Vagina (tissue), 2 donors: ENCODE measurements around the gene C6orf15. TPM values are rescaled to one million over a fixed set of nuclear protein-coding genes. Genes with fewer than 3 reads are reported as not detected.

Experiments used
- DNase-seq, 2 donors: peaks; one replicate each; pipeline ENCODE4 v3.0.0-alpha.2; 2017; ENCODE audit errors: extremely low spot score in 2 of 2
- H3K27ac ChIP-seq: fragments of 200-600 bp; sonication (generic); one replicate; pipeline ENCODE4 v1.5.1; 2019
- H3K27me3 ChIP-seq: fragments of 200-600 bp; sonication (generic); one replicate; pipeline ENCODE4 v1.5.1; 2019
- H3K36me3 ChIP-seq, 2 donors: fragments of 200-600 bp; sonication (generic); one replicate each; pipeline ENCODE4 v1.5.1; 2017 to 2019
- H3K4me1 ChIP-seq: fragments of 200-600 bp; sonication (generic); one replicate; pipeline ENCODE4 v1.5.1; 2019
- H3K4me3 ChIP-seq, 2 donors: fragments of 200-600 bp; sonication (generic); 1 replicate in 1 of 2; 2 replicates in 1 of 2; pipeline ENCODE4 v1.5.1; 2016 to 2019
- H3K9me3 ChIP-seq: fragments of 200-600 bp; sonication (generic); one replicate; pipeline ENCODE4 v1.5.1; 2019
- CTCF ChIP-seq, 3 experiments: fragments of 450-650 bp in 2 of 3; fragments of 200-600 bp in 1 of 3; sonication (generic) in 1 of 3; IDR thresholded peaks; one replicate each; pipeline ENCODE4 v1.5.1; 2017 to 2019; ENCODE audit warnings: antibody characterized with exemption in 3 of 3, mild to moderate bottlenecking in 2 of 3, moderate library complexity in 2 of 3
- POLR2A ChIP-seq, 2 donors: fragments of 450-650 bp; IDR thresholded peaks; one replicate each; pipeline ENCODE4 v1.6.1; 2017; ENCODE audit warnings: antibody characterized with exemption in 2 of 2, mild to moderate bottlenecking in 2 of 2, moderate library complexity in 2 of 2
- POLR2AphosphoS5 ChIP-seq, 2 donors: sonication (generic); formaldehyde crosslinking; IDR thresholded peaks; one replicate each; pipeline ENCODE4 v1.9.0; 2017; ENCODE audit warnings: antibody characterized with exemption in 2 of 2, mild to moderate bottlenecking in 2 of 2, low read depth in 1 of 2; ENCODE audit not compliant: insufficient read depth in 1 of 2
- intact Hi-C: fragments of 100-400 bp; cut with DNase I; formaldehyde crosslinking; loops from one replicate; pipeline ENCODE4 v1.15.1; 2023
- total RNA-seq: library from RNA; depleted of rRNA; stranded (reverse); fragments of >200 nt; gene quantifications from one replicate; pipeline ENCODE4 v1.2.3, GENCODE V29; 2016

Gene C6orf15
- total RNA-seq, 1 donor from 2014 or later: not detected

GRCh38 chr6:31121131-31121790, 8.9 kb upstream of the C6orf15 start:
- no peak overlapping the region for H3K4me3 ChIP-seq
- H3K27ac ChIP-seq: no peak overlapping the region
- no peaks in the 10 kb centered on the region for H3K9me3 ChIP-seq
- H3K27me3 ChIP-seq: no peaks in the 10 kb centered on the region
- no peak for TF ChIP-seq POLR2A (IDR thresholded peaks at IDR 0.05)
- no peak for TF ChIP-seq POLR2AphosphoS5 (IDR thresholded peaks at IDR 0.05; ENCODE audit: insufficient read depth in 1 of 2, low read depth in 1 of 2)
- no peak for TF ChIP-seq CTCF (IDR thresholded peaks at IDR 0.05)
- intact Hi-C loops: no loop called here
- no peaks in the 10 kb centered on the region for H3K36me3 ChIP-seq
- peaks cover 48% of the 10 kb centered on the region for H3K4me1 ChIP-seq
- DNase-seq: no peak

GRCh38 chr6:31120151-31120915, 8.0 kb upstream of the C6orf15 start, which contains the start of gene CDSN:
Gene CDSN (minus strand): TSS chr6:31120446. CDS start chr6:31120419, 27 bp downstream.
- no peak within 1 kb of the TSS for H3K4me3 ChIP-seq
- H3K4me1 ChIP-seq: peaks cover 48% of the 10 kb centered on the region
- H3K27me3 ChIP-seq: no peaks in the 10 kb centered on the region
- intact Hi-C loops: no loop called here
- DNase-seq: no peak
- H3K9me3 ChIP-seq: no peaks in the 10 kb centered on the region
- TF ChIP-seq POLR2AphosphoS5 (IDR thresholded peaks at IDR 0.05; ENCODE audit: insufficient read depth in 1 of 2, low read depth in 1 of 2) (no peak), POLR2A (IDR thresholded peaks at IDR 0.05) (no peak), CTCF (IDR thresholded peaks at IDR 0.05) (no peak)
- H3K36me3 ChIP-seq: no peaks in the 10 kb centered on the region
- no peak within 1 kb of the TSS for H3K27ac ChIP-seq

- Histone ChIP-seq H3K4me3 (no peak overlapping the region), H3K27me3 (no peaks in the 10 kb centered on the region), H3K27ac (no peak overlapping the region), H3K36me3 (no peaks in the 10 kb centered on the region), H3K4me1 (peaks cover 57% of the 10 kb centered on the region), H3K9me3 (no peaks in the 10 kb centered on the region)
- no peak for DNase-seq
- intact Hi-C loops: no loop called here
- TF ChIP-seq POLR2A (IDR thresholded peaks at IDR 0.05): no peak
- no peak for TF ChIP-seq CTCF (IDR thresholded peaks at IDR 0.05)
- no peak for TF ChIP-seq POLR2AphosphoS5 (IDR thresholded peaks at IDR 0.05; ENCODE audit: insufficient read depth in 1 of 2, low read depth in 1 of 2)
Observed at GRCh38 chr6:31118178-31118577, 5.8 kb upstream of the C6orf15 start.

GRCh38 chr6:31116661-31117385, 4.4 kb upstream of the C6orf15 start:
- Histone ChIP-seq H3K4me3 (peak overlapping the region; percentile 23 to 30), H3K36me3 (no peaks in the 10 kb centered on the region), H3K4me1 (peaks cover 48% of the 10 kb centered on the region), H3K27ac (peak overlapping the region; percentile 44), H3K27me3 (no peaks in the 10 kb centered on the region), H3K9me3 (no peaks in the 10 kb centered on the region)
- DNase-seq: no peak
- TF ChIP-seq POLR2A (IDR thresholded peaks at IDR 0.05) (no peak), CTCF (IDR thresholded peaks at IDR 0.05) (no peak), POLR2AphosphoS5 (IDR thresholded peaks at IDR 0.05; ENCODE audit: insufficient read depth in 1 of 2, low read depth in 1 of 2) (peak in 1 of 2 donors; percentile 32)
- intact Hi-C loops: no loop called here
